Measurements from ENCODE around the gene BEND7.
"Not testable (repeated sequence)": the region's sequence is repeated elsewhere in the genome, so short reads cannot be mapped to it uniquely, and the experiment has no call there.

The BEND7 gene, protein sequence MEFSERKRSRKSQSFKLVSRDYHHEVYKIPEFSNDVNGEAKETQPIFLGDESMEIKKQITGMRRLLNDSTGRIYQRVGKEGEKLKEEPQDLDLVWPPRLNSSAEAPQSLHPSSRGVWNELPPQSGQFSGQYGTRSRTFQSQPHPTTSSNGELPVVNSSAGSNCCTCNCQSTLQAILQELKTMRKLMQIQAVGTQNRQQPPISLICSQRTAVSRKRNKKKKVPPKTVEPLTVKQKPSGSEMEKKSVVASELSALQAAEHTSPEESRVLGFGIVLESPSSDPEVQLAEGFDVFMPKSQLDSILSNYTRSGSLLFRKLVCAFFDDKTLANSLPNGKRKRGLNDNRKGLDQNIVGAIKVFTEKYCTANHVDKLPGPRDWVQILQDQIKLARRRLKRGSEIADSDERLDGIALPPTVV

DNA sequence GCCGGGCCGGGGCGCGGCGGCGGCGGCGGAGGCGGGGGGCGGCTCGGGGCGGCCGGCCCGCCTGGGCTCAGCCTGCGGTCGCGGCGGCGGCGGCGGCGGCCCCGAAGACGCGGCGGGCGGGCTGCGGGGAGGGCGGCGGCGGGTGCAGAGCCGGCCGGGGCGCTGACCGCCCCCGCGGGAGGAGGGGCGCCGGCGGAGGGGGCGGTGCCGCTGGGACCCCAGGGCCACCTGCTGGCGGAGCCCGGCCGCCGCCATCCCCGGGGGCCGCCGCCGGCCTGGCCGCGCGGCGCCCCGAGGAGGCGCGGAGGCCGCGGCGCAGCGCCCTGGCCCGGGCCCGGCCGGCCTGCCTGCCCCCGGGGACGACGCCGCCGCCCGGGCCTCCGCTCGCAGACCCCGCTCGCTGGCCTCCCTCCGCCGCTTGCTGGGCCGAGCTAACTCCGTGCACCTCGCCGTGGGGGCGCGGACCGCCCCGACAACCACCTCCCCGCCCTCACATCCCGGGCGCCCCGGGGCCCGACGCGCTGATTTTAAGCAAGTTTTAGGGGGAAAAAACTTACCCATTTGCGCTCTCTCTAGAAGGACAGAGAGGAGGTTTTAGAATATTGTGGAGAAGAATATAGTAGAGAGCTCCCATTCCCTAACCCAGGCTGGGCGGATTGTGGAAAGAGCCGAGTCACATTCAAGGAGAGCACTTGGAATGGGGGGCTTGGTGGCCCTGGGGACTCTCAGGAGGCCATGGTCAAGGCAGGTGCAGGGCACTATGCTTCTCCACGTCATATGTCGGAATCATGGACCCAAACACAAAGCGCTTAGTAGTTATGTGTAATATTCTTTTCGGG is at the start of gene BEND7:
BEND7 (minus strand) TSS at position 140 of the 839 bp plus-strand sequence. CDS start 481 bp downstream, outside the sequence.
- DNase-seq, result no peak

DNA sequence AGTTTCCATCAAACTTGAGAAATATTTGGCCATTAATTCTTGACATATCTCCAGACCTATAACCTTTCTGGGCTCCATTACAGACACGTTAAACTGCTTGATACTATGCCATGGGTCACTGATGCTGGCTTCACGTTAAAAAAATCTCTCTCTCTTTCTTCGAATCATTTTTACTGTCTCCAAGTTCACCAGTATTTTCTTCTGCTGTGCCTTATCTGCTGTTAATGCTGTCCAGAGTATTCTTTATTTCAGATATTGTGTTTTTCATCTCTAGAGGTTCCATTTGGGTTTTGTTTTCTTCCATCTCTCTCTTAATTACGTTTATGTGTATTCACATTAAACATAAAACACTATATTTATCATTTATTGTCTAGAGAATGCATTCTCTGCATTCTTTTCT is 45.1 kb upstream of the BEND7 start:
- no peak for DNase-seq

DNA sequence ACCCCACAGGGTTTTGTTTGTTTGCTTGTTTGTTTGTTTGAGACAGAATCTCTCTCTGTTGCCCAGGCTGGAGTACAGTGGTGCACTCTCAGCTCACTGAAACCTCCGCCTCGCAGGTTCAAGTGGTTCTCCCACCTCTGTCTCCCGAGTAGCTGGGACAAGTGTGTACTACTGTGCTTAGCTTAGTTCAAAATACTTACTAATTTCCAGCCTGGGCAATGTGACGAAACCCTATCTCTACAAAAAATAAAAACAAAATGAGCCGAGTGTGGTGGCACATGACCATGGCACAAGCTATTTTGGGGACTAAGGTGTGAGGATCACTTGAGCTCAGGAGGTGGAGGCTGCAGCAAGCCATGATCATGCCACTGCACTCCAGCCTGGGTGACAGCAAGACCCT is 42.7 kb upstream of the BEND7 start:
- no peak for DNase-seq

DNA sequence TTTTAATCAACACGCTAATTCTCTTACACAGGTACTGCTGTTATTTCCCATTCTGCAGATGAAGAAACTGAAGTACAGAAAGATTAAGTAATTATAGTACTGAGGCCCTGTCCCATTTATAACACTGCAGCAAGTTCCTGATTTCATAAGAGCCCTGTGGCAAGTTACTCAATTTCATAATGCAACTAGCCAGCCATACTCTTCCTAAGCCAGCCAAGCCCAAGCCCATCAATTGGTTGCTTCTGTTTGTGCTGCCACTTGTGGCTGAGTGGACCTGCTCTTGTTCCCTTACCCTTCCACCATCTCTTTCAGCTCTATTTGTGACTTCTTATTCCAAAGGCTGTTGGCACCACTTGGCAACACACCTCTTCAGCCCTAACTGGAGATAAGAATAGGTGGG is 38.2 kb upstream of the BEND7 start:
- DNase-seq, result no peak

DNA sequence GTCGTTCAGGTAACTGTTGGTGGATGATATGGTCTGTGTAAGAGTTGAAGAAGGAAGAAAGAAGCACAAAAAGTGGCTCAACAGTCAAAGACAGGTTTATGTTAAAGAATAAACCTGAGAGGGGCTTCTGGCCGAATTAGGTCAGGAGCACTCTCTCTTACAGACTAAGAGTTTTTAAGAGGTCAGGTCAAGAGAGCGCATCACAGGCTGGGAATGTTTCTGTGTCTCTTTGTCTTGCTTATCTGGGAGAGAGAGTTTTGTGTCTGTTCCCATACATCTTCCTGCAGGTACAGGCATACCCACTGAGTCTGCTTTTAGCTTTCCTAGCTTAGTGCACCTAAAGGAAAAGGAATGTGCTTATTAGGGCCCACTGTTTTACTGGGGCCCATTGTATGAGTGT is 35.8 kb upstream of the BEND7 start:
- no peak for DNase-seq

DNA sequence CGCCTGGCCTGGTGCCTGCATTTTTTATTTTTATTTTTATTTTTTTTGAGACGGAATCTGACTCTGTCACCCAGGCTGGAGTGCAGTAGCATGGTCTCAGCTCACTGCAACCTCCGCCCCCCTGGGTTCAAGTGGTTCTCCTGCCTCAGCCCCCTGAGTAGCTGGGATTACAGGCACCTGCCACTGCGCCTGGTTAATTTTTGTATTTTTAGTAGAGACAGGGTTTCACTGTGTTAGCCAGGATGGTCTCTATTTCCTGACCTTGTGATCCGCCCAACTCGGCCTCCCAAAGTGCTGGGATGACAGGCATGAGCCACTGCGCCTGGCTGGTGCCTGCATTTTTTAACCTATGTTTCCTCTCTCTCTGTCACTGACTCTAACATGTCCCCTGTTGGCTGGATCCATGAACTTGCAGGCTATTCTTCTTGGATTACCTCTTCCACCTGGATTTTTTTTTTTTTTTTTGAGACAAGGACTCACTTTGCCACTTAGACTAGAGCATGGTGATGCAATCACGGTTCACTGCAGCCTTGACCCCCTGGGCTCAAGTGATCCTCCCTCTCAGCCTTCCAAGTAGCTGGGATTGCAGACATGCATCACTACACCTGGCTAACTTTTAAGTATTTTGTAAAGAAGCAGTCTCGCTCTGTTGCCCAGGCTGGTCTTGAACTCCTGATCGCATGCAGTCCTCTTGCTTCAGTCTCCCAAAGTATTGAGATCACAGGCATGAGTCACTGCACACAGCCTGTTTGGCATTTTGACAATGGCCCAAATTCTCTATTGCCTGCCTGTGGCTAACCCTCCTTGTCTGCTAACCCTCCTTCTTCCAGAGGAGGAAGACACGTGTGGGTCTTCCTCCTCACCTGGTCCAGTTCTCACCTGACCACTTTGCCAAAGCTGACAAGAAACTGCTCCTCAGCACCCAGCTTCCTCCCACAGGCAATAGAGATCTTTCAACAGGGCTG is 34.9 kb upstream of the BEND7 start:
- DNase-seq, result no peak

DNA sequence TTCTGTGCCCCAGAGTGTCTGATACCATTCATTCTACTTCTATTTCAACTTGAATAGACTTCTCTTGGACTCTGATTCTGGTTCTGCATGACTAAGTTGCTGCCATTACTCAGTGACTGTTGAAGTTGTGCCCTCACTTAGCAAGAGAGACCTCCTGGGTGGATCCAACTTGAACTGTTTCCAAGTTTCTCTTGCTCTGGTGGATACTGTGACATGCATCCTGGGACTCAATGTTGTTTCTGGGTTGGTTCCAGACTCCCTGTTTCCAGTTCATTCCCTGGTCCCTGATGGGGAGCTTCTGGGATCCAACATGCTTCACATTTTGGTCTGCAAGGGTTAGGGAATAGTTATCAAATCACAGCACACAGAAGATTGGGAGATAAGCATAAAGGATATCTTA is 31.8 kb upstream of the BEND7 start:
- DNase-seq, result no peak

DNA sequence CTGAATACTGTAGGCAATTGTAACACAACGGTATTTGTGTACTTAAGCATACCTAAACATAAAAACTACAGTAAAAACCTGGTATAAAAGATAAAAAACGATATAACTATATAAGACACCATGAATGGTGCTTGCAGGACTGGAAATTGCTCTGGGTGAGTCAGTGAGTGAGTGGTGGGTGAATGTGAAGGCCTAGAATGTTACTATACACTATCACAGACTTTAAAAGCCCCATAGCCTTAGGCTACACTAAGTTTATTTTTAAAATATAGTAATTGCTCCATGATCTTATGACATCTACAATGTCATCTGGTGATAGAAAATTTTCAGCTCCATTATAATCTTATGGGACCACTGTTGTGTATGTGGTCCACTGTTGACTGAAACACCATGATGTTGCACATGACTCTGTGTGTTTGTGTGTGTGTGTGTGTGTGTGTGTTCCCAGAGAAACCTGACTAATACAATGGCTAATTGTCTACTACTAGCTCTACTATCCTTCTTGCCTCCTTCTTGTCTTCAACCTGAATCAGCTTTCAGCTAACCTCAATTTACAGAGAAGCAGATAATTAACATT is 30.4 kb upstream of the BEND7 start:
- DNase-seq, result no peak

DNA sequence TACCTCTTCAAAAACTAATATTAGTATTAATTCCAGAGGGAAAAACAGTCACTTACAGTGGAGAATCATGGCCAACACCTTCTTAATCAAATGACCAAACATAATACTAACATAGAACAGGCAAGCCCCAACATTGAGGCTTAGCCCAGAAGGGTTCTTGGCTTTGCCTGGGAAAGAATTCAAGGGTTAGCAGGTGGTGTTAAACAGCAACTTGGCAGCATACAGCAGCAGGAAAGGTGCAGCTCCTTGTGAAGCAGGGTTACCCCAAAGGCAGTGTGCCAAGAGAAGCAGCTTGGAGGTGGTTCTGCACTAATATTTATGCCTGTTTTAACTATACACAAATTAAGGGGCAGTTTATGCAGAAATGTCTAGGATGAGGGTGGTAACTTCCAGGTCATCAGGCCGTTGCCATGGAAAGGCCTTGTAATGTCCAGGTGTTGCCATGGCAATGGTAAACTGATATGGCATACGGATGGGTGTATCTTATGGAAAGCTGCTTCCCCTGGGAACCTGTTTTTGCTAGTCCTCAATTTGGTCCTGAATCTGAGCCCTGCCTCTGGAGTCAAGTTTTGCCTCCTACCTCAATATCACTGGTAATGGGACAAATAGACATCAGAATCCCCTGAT is 27.2 kb upstream of the BEND7 start:
- DNase-seq, result no peak

DNA sequence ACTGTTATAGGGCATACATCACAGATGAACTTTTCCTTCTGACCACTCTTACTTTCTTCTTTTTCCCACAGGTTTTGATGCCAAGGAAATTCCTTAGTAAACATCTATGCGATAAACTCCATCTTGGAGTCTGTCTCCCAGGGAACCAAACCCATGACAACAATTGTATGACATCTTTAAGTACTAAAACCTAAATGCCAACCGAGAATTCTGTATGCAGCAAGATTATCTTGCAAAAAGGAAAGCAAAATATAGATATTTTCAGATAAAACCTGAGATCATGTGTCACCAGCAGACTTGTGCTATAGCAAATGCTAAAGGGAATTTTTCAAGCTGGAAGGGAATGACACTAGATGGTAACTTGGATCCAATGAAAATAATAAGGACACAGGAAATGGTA is 22.0 kb upstream of the BEND7 start:
- DNase-seq, result no peak

DNA sequence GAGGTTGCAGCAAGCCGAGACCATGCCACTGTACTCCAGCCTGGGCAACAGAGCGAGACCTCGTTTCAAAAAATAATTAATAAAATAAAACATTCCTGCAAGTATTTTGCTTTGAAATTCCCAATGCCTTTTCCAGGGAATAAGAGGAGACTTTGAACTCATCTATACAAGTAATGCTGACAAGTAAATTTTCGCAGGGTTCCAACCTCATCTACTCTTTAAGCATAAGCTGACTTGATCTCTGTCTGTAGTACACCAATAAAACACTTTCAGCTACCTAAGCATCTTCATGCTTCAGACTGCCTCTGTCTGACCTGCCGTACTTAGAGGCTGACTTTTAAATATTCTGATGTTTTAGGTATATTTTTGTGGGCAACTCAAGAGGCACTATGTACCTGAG is 13.7 kb upstream of the BEND7 start:
- DNase-seq, result no peak

DNA sequence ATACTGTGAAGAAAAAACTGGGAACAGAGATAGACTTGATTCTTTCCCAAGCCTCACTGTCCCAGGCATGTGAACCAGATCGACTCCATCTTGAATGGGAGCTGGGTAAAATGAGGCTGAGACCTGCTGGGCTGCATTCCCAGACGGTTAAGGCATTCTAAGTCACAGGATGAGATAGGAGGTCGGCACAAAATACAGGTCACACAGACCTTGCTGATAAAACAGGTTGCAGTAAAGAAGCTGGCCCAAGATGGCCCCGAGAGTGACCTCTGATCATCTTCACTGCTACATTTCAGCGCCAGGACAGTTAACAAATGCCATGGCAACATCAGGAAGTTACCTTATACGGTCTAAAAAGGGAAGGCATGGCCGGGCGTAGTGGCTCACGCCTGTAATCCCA is 9.2 kb upstream of the BEND7 start:
- not testable (repeated sequence) for DNase-seq

DNA sequence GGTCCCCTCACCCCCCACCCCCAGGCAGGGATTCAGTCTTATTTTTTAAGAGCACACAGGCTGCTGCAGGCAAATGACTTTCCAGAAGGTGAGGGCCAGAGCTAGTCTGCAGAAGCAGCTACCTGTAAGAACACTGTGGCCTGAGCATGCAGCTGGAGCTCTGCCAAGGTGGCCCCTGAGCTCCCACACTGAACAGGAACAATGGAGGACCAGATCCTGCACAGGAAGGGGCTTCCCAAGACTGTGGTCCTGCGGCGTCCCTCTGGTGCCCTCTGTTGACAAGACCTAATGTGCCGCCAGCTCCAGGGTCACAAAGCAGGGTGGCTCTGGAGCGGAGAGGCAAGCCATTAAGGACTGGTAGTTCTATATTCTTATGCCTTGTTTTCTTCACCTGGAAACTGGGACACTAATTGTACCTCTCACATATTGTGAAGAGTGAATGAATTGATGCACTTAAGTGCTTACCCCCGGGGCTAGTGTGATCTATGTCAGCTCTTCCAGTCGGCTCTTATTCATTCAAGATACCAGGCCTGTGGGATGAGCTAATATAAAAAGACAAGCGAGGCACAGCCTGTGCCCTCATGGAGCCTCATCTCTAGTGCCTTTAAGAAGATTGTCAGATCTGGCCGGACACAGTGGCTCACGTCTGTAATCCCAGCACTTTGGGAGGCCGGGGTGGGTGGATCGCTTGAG is 8.0 kb upstream of the BEND7 start:
- DNase-seq, result no peak

DNA sequence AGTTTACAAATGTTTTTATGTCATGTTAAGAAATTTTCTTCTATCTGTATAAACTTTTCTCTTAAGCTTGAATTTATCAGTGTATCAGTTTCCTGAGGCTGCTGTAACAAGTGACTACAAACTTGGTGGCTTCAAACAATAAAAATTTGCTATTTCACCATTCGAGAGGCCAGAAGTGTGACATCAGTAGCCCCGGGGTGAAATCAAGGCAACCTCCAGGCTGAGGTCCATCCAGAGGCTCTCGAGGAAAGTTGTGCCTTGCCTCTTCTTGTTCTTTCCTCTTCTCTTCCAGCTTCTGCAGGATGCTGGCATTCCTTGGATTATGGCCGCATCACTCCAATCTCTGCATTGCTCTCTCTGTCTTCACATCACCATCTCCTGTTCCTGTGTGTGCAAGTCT is 6.5 kb upstream of the BEND7 start:
- DNase-seq, result no peak

DNA sequence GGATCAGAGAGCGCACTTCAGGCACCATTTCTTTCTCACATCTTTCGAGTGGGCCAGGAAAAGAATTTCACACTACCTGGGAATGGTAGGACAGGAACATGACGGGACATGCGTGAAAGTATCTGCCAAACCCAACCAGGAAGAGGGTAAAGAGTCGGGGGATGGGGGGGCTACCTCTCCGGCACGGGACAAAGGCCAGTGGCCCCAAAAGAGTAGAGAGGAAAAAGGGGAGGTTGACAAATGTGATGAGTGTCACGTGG is 830 bp upstream of the BEND7 start:
- DNase-seq, result no peak

DNA sequence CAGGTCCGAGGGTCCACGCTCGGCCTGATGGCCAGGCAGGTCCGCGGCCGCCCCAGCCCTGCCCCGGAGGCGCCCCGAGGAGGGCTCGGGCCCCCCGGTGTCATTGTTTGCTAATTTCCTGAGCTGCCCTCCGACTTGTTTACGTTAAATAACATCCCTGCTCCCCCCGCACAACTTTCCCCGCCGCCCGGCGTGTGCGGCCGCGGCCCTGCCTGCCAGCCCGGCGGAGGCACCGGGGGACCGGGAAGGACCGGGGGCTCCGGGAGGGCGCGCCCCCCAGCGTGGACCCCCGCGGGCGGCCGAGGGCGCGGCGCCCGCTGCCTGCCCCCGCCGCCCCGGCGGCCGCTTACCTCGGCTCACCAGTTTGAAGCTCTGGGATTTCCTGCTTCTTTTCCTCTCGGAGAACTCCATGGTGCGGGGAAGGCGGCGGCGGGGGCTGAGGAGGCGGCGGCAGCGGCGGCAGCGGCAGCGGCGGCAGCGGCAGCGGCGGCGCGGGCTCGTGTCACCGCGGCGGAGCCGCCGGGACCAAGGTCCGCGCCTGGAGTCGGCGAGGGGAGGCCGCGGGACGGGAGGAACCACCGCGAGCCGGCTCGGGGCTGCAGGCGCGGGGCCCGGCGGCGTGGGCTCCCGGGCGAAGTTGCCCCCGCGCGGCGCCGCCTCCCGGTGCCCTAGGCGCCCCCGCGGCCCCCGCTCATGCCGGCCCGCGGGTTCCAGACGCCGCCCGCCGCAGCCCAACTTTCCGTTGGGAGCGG is 515 bp downstream of the BEND7 start:
- no peak for DNase-seq

DNA sequence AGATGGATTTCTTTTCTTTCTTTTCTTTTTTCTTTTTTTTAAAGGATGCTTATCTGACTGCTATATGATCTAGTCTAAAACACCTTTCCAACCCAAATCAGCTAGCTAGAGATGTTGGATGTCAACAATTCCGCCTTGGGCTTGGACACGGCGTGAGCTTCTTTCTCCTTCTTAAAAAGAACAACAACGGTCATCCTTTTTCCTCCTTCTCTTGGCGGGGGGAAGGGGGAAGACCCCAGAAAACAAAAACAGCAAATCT is 1.0 kb downstream of the BEND7 start:
- no peak for DNase-seq

DNA sequence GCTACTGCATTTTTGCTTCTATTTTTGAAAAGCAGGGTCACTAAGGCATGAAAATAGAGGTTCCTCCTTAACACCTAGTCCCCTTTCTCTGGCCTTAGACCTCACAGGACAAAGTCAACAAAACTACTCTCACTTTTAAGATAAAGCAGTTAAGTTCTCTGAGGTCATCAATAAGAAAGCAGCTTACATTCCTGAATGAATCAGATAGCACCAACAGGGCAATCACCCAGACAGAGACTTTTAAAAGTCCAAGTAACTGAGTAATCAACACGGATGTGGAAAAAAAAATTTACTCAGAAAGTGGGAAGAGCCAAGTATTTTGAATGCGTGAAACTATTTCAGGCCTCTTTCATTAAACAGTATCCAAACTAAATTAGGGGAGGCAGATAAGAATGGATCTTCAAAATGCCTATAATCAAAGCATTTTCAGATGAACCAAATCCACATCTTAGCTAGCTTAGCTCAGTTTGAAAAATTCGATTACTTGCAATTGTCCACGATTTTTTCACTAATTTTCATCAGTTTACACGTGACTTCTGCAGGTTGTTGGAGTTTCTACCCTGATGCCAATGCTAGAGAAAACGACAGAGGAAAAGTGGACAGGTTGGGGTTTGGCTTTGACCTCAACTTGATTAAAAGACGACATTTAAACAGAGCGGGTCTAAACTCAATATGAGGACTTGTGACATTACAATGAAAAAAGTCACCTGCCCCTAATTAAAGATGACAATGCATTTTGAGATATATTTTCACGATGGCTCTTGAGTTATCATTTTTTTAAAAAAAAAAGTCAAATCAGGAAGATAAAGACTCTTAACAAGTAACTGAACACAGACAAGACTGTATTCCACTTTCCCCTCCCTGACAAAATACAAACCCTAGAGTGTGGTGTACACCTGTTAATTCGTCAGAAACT is 1.6 kb downstream of the BEND7 start:
- DNase-seq, result no peak

DNA sequence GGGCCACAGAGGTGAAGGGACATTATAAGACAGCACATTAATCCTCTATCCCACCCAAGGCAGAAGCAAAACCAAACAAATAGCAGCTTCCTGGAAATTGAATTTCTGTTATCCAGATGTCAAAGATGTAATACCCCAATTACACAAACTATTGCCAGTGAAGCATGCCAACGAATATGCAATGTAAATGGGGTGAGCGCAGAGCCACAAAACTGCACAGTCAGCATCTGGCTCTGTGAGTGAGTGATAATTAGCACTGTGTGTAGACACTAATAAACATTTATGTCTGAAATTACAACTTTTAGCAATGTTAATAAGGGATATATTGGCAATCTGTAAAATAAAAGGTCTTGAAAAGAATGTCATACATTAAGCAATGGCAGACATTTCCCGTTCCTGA is 3.2 kb downstream of the BEND7 start:
- no peak for DNase-seq

DNA sequence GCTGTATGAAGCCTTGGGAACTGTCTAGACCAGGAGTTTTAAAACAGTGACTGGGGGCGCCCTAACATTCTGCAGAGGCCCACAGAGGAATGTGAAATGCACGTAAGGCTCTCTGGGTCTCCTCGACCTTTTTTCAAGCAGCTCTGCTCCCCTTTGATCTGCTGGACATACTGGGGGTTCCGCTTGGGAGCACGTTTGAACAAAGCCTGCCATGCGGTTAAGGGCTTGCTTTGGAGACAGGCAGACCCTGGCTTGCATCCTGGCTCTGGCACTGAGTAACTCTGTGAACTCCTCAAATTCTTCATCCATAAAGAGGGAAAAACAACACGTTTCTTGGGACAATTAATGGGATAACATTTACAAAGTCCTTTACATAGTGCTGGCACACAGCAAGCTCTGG is 7.8 kb downstream of the BEND7 start:
- DNase-seq, result no peak
